Measurements from ENCODE around the gene TMEM80. TPM values are rescaled to one million over a fixed set of nuclear protein-coding genes. Genes with fewer than 3 reads are reported as not detected.

Gene TMEM80
- total and polyA plus RNA-seq, 2 donors (not counting 3 experiments of a cell fraction or from before 2014, with no cell fraction given), result 21.2 to 26.6 TPM

- Histone ChIP-seq H4K20me1 (replicated peaks; ENCODE audit: control insufficient read depth, extremely low read depth, insufficient read depth, low read length) (no peaks in the 10 kb centered on the region), H3K36me3 (ENCODE audit: control insufficient read depth in 2 of 2, extremely low read depth in 1 of 2, insufficient read depth in 2 of 2, low read length in 2 of 2) (peaks cover 0 to 8% of the 10 kb centered on the region in 2 experiments), H3K9me3 (replicated peaks; ENCODE audit: control insufficient read depth, insufficient read depth, low read length) (no peaks in the 10 kb centered on the region), H3K9me1 (replicated peaks; ENCODE audit: control insufficient read depth, extremely low read depth, insufficient read depth, low read length) (no peaks in the 10 kb centered on the region), H3K4me1 (ENCODE audit: control insufficient read depth, extremely low read depth, insufficient read depth, low read length) (peaks cover 32% of the 10 kb centered on the region), H3K4me2 (ENCODE audit: insufficient read depth, low read length) (no peak overlapping the region), H3K4me3 (replicated peaks in 1 of 3; ENCODE audit: insufficient read depth in 1 of 3, low read depth in 1 of 3, low read length in 3 of 3) (no peak overlapping the region), H3K27me3 (ENCODE audit: control insufficient read depth in 2 of 2, insufficient read depth in 2 of 2, low read length in 2 of 2) (no peaks in the 10 kb centered on the region), H2AFZ (ENCODE audit: low read depth, low read length) (no peak overlapping the region), H3K9ac (replicated peaks; ENCODE audit: extremely low read depth, insufficient read depth, low read length) (no peak overlapping the region), H3K79me2 (ENCODE audit: control insufficient read depth, insufficient read depth, low read length) (peaks cover 48% of the 10 kb centered on the region), H3K27ac (ENCODE audit: insufficient read depth, low read depth, low read length) (no peak overlapping the region)
- no peak for DNase-seq (ENCODE audit: low read depth, low spot score)
- TF ChIP-seq POLR2A (IDR thresholded peaks at IDR 0.05; ENCODE audit: low read depth, low read length), result no peak
- no peak for TF ChIP-seq POLR2AphosphoS5 (IDR thresholded peaks at IDR 0.05; ENCODE audit: insufficient read depth, low read depth, low read length)
- no peak for TF ChIP-seq GATA2 (IDR thresholded peaks at IDR 0.05; ENCODE audit: insufficient read depth, insufficient read length, low read depth, low read length)
- no peak for TF ChIP-seq CTCF (IDR thresholded peaks at IDR 0.05; ENCODE audit: extremely low read depth in 1 of 2, insufficient read depth in 1 of 2, low read depth in 1 of 2, low read length in 2 of 2)
- no peak for TF ChIP-seq JUN (IDR thresholded peaks at IDR 0.05; ENCODE audit: borderline replicate concordance, insufficient read depth, insufficient read length, low read depth)
- no peak for TF ChIP-seq MYC (IDR thresholded peaks at IDR 0.05; ENCODE audit: low read depth, low read length)
- TF ChIP-seq EZH2 (IDR thresholded peaks at IDR 0.05; ENCODE audit: borderline replicate concordance, low read depth, low read length, severe bottlenecking), result no peak
- no peak for TF ChIP-seq MAX (IDR thresholded peaks at IDR 0.05; ENCODE audit: insufficient read depth, insufficient read length)
- TF ChIP-seq FOS (IDR thresholded peaks at IDR 0.05; ENCODE audit: borderline replicate concordance, insufficient read depth, low read length), result no peak
- ChIA-PET POLR2A (no interaction called here), CTCF (interaction anchor here (1.4 to 1.7 kb wide), 2 partner anchors 11 to 36 kb away, joined by 3 to 6 read pairs; no protein-coding TSS in a partner anchor)
- FAIRE-seq, result no peak
- no TSS peak for BruUV-seq (replicated peaks)
- intact Hi-C loops (cut with micrococcal nuclease), result no loop called here
- dilution Hi-C loops (cut with MboI; ENCODE audit: extremely low pct_ligation_motif_present, low sequenced_read_pairs), result no loop called here
Measured at GRCh38 chr11:691710-692590, 3.7 kb upstream of the TMEM80 start.

Data from endothelial cell of umbilical vein (primary cell).